Astrocyte (in vitro differentiated cells and primary cell): ENCODE data around the gene SYNDIG1L. TPM values are rescaled to one million over a fixed set of nuclear protein-coding genes. Genes with fewer than 3 reads are reported as not detected.

Experiments
- DNase-seq: peaks from one replicate; pipeline ENCODE4 v3.0.0-alpha.2; 2010; ENCODE audit warnings: low read depth
- FAIRE-seq: peaks from 2 replicates; lab custom pipeline; 2011; peaks lifted over from hg19 to GRCh38; lab: Jason Lieb, UNC
- H2AFZ ChIP-seq: 2 replicates; pipeline ENCODE4 v1.6.0; 2012; ENCODE audit warnings: low read depth, low read length, inconsistent platforms
- H3K27ac ChIP-seq: 2 replicates; pipeline ENCODE4 v1.5.1; 2011; ENCODE audit warnings: low read depth, low read length, inconsistent platforms
- H3K27me3 ChIP-seq: 2 replicates; pipeline ENCODE4 v1.6.0; 2011; ENCODE audit warnings: low read length, inconsistent platforms; ENCODE audit not compliant: insufficient read depth
- H3K36me3 ChIP-seq: 2 replicates; pipeline ENCODE4 v1.5.1; 2011; ENCODE audit warnings: low read length, inconsistent platforms; ENCODE audit not compliant: insufficient read depth
- H3K4me1 ChIP-seq: 2 replicates; pipeline ENCODE4 v1.5.1; 2011; ENCODE audit warnings: low read length, inconsistent platforms; ENCODE audit not compliant: insufficient read depth
- H3K4me2 ChIP-seq: 2 replicates; pipeline ENCODE4 v1.6.0; 2012; ENCODE audit warnings: low read length, inconsistent platforms
- H3K4me3 ChIP-seq: 2 replicates; pipeline ENCODE4 v1.5.1; 2011; ENCODE audit warnings: low read depth, mild to moderate bottlenecking, low read length, inconsistent platforms; ENCODE audit not compliant: insufficient read depth
- H3K79me2 ChIP-seq: 2 replicates; pipeline ENCODE4 v1.6.0; 2012; ENCODE audit warnings: mild to moderate bottlenecking, low read length, inconsistent platforms; ENCODE audit not compliant: insufficient read depth
- H3K9ac ChIP-seq: 2 replicates; pipeline ENCODE4 v1.6.0; 2012; ENCODE audit warnings: mild to moderate bottlenecking, low read length, inconsistent platforms
- H3K9me3 ChIP-seq: 2 replicates; pipeline ENCODE4 v1.5.1; 2012; ENCODE audit warnings: low read depth, mild to moderate bottlenecking, low read length, inconsistent platforms; ENCODE audit not compliant: insufficient read depth
- H4K20me1 ChIP-seq: 2 replicates; pipeline ENCODE4 v1.6.0; 2012; ENCODE audit warnings: low read length, inconsistent platforms; ENCODE audit not compliant: insufficient read depth
- H3K27ac Mint-ChIP-seq: one replicate; pipeline ENCODE4 v1.8.0; 2021; ENCODE audit warnings: mild to moderate bottlenecking, mixed read lengths; ENCODE audit not compliant: unreplicated experiment
- H3K27me3 Mint-ChIP-seq: one replicate; pipeline ENCODE4 v1.8.0; 2021; ENCODE audit warnings: low read depth, mixed read lengths; ENCODE audit not compliant: unreplicated experiment
- H3K36me3 Mint-ChIP-seq: one replicate; pipeline ENCODE4 v1.8.0; 2021; ENCODE audit warnings: low read depth, mixed read lengths; ENCODE audit not compliant: unreplicated experiment
- H3K4me1 Mint-ChIP-seq: one replicate; pipeline ENCODE4 v1.8.0; 2021; ENCODE audit warnings: low read depth, mixed read lengths; ENCODE audit not compliant: unreplicated experiment
- H3K4me3 Mint-ChIP-seq: one replicate; pipeline ENCODE4 v1.8.0; 2021; ENCODE audit warnings: mild to moderate bottlenecking, moderate library complexity, mixed read lengths; ENCODE audit not compliant: unreplicated experiment
- H3K9me3 Mint-ChIP-seq: one replicate; pipeline ENCODE4 v1.8.0; 2021; ENCODE audit warnings: mild to moderate bottlenecking, mixed read lengths; ENCODE audit not compliant: unreplicated experiment
- EZH2 ChIP-seq: IDR thresholded peaks from 2 replicates; pipeline ENCODE4 v1.6.1; 2012; ENCODE audit warnings: mild to moderate bottlenecking, low read length, inconsistent platforms; ENCODE audit not compliant: insufficient read depth
- total RNA-seq: library from RNA; stranded (reverse); gene quantifications from 2 replicates; pipeline ENCODE4 v1.2.1, GENCODE V29; 2021
- TF ChIP-seq, protein P1 (sequence below): IDR thresholded peaks from 2 replicates; pipeline ENCODE4 v1.5.1; 2011; ENCODE audit warnings: low read depth, mild to moderate bottlenecking, inconsistent platforms, low read length, moderate library complexity; ENCODE audit not compliant: insufficient read depth

The SYNDIG1L gene
- total RNA-seq, 1 donor from 2014 or later: not detected

DNA sequence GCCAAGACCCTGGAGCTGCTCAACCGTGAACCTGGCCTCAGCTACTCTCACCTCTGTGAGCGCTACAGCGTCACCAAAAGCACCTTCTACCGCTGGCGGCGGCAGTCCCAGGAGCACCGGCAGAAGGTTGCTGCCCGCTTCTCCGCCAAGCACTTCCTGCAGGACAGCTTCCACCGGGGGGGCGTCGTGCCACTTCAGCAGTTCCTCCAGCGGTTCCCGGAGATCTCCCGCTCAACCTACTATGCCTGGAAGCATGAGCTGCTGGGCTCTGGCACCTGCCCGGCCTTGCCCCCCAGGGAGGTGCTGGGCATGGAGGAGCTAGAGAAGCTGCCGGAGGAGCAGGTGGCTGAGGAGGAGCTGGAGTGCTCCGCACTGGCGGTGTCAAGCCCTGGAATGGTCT is 68.4 kb downstream of the SYNDIG1L start:
- Mint-ChIP-seq H3K4me1 (peaks cover 2% of the 10 kb centered on the region), H3K36me3 (no peaks in the 10 kb centered on the region), H3K27me3 (peaks cover 27% of the 10 kb centered on the region)

DNA sequence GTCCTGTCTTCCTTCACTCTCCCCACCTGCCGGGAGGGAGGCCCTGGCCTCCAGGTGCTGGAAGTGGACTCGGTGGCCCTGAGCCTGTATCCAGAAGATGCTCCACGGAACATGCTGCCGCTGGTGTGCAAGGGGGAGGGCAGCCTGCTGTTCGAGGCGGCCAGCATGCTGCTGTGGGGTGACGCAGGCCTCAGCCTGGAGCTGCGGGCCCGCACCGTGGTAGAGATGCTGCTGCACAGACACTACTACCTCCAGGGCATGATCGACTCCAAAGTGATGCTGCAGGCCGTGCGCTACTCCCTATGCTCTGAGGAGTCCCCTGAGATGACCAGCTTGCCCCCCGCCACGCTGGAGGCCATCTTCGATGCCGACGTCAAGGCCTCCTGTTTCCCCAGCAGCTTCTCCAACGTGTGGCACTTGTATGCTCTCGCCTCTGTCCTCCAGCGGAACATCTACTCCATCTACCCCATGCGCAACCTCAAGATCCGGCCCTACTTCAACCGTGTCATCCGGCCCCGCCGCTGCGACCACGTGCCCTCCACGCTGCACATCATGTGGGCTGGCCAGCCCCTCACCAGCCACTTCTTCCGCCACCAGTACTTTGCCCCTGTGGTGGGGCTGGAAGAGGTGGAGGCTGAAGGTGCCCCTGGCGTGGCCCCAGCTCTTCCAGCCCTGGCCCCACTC is 69.0 kb downstream of the SYNDIG1L start:
- no peak for TF ChIP-seq EZH2
- TF ChIP-seq, protein P1, sequence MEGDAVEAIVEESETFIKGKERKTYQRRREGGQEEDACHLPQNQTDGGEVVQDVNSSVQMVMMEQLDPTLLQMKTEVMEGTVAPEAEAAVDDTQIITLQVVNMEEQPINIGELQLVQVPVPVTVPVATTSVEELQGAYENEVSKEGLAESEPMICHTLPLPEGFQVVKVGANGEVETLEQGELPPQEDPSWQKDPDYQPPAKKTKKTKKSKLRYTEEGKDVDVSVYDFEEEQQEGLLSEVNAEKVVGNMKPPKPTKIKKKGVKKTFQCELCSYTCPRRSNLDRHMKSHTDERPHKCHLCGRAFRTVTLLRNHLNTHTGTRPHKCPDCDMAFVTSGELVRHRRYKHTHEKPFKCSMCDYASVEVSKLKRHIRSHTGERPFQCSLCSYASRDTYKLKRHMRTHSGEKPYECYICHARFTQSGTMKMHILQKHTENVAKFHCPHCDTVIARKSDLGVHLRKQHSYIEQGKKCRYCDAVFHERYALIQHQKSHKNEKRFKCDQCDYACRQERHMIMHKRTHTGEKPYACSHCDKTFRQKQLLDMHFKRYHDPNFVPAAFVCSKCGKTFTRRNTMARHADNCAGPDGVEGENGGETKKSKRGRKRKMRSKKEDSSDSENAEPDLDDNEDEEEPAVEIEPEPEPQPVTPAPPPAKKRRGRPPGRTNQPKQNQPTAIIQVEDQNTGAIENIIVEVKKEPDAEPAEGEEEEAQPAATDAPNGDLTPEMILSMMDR: no peak
- H4K20me1 ChIP-seq: no peaks in the 10 kb centered on the region
- no peaks in the 10 kb centered on the region for H3K4me1 Mint-ChIP-seq
- H3K36me3 ChIP-seq: no peaks in the 10 kb centered on the region
- no peak overlapping the region for H3K4me3 ChIP-seq
- no peak overlapping the region for H3K4me2 ChIP-seq
- peaks cover 4% of the 10 kb centered on the region for H3K27me3 ChIP-seq
- H3K4me3 Mint-ChIP-seq: no peak overlapping the region
- H3K4me1 ChIP-seq: no peaks in the 10 kb centered on the region
- FAIRE-seq (no peak), DNase-seq (no peak)
- no peaks in the 10 kb centered on the region for H3K79me2 ChIP-seq
- no peaks in the 10 kb centered on the region for H3K9me3 ChIP-seq
- H3K9ac ChIP-seq: no peak overlapping the region
- H3K27ac ChIP-seq: no peak overlapping the region
- no peak overlapping the region for H3K27ac Mint-ChIP-seq
- no peaks in the 10 kb centered on the region for H3K36me3 Mint-ChIP-seq
- peaks cover 1% of the 10 kb centered on the region for H3K9me3 Mint-ChIP-seq
- H3K27me3 Mint-ChIP-seq: peaks cover 27% of the 10 kb centered on the region
- no peak overlapping the region for H2AFZ ChIP-seq

More for the DNA sequence above, 68.4 kb downstream of the SYNDIG1L start:
- Mint-ChIP-seq H3K27ac (no peak overlapping the region), H3K9me3 (peaks cover 1% of the 10 kb centered on the region), H3K4me3 (no peak overlapping the region)
- H4K20me1 ChIP-seq: no peaks in the 10 kb centered on the region
- DNase-seq (no peak), FAIRE-seq (no peak)
- H2AFZ ChIP-seq: no peak overlapping the region
- no peaks in the 10 kb centered on the region for H3K9me3 ChIP-seq
- H3K27ac ChIP-seq: no peak overlapping the region
- H3K27me3 ChIP-seq: peaks cover 5% of the 10 kb centered on the region
- H3K9ac ChIP-seq: no peak overlapping the region
- peaks cover 3% of the 10 kb centered on the region for H3K4me1 ChIP-seq
- H3K4me3 ChIP-seq: no peak overlapping the region
- no peak overlapping the region for H3K4me2 ChIP-seq
- TF ChIP-seq EZH2: no peak
- TF ChIP-seq, protein P1: no peak
- no peaks in the 10 kb centered on the region for H3K79me2 ChIP-seq
- H3K36me3 ChIP-seq: no peaks in the 10 kb centered on the region

Other genes with a start within 250 kb of the SYNDIG1L start
- not detected in 2 replicates for gene VSX2, start 186.8 kb downstream of the SYNDIG1L start, total RNA-seq
- gene ABCD4, start 123.3 kb downstream of the SYNDIG1L start, total RNA-seq: 48.6 and 49.2 TPM in 2 replicates
- gene VRTN, start 77.7 kb downstream of the SYNDIG1L start, total RNA-seq: 0.14 and 0.16 TPM in 2 replicates
- gene NPC2, start 67.1 kb upstream of the SYNDIG1L start, total RNA-seq: 134 and 178 TPM in 2 replicates
- gene ISCA2, start 67.6 kb upstream of the SYNDIG1L start, total RNA-seq: 21.2 and 23.6 TPM in 2 replicates
- gene LTBP2, start 186.0 kb upstream of the SYNDIG1L start, total RNA-seq: 162 and 196 TPM in 2 replicates